T-helper 2 cell treated with Interferon-gamma antibody and Interleukin-4, amounts not matched to agents 100 ng/mL and 5 ng/mL, for 36 hours (primary cell): ENCODE results near the gene BNIP5. TPM values are rescaled to one million over a fixed set of nuclear protein-coding genes. Genes with fewer than 3 reads are reported as not detected.

Experiments
- intact Hi-C: fragments of 100-400 bp; cut with micrococcal nuclease; formaldehyde crosslinking; loops from one replicate; pipeline ENCODE4 v1.15.1; 2023
- total RNA-seq: library from RNA; stranded (reverse); gene quantifications from 2 replicates; pipeline ENCODE4 v1.2.3, GENCODE V29; 2022

Gene BNIP5
- total RNA-seq: not detected in 2 replicates

- intact Hi-C loops: no loop called here
These were observed at the start of gene BNIP5 for GRCh38 chr6:36336779-36337241. TSS of gene BNIP5 (minus strand) at chr6:36336888. CDS start at chr6:36330690, 6,198 bp downstream.

- intact Hi-C loops: no loop called here
These were observed 47.4 kb upstream of the BNIP5 start for GRCh38 chr6:36384095-36384494.

- intact Hi-C loops: no loop called here
These were observed 46.9 kb upstream of the BNIP5 start for GRCh38 chr6:36383606-36384005.

GRCh38 chr6:36382976-36383375 is 46.3 kb upstream of the BNIP5 start:
- intact Hi-C loops: no loop called here

- intact Hi-C loops: no loop called here
These were observed 45.1 kb upstream of the BNIP5 start for GRCh38 chr6:36381502-36382389.

GRCh38 chr6:36380166-36380565 is 43.5 kb upstream of the BNIP5 start:
- intact Hi-C loops: no loop called here

GRCh38 chr6:36378936-36379335 is 42.2 kb upstream of the BNIP5 start:
- intact Hi-C loops: no loop called here

- intact Hi-C loops: no loop called here
These were observed 41.7 kb upstream of the BNIP5 start for GRCh38 chr6:36378243-36378920.

GRCh38 chr6:36377594-36377993 is 40.9 kb upstream of the BNIP5 start:
- intact Hi-C loops: no loop called here

- intact Hi-C loops: no loop called here
These were observed 40.1 kb upstream of the BNIP5 start for GRCh38 chr6:36376742-36377141.

GRCh38 chr6:36376183-36376582 is 39.5 kb upstream of the BNIP5 start:
- intact Hi-C loops: no loop called here

- intact Hi-C loops: no loop called here
These were observed 39.0 kb upstream of the BNIP5 start for GRCh38 chr6:36375644-36376155.

- intact Hi-C loops: no loop called here
These were observed 38.3 kb upstream of the BNIP5 start for GRCh38 chr6:36374972-36375371.

- intact Hi-C loops: no loop called here
These were observed 37.5 kb upstream of the BNIP5 start for GRCh38 chr6:36374194-36374593.

GRCh38 chr6:36373368-36374019 is 36.8 kb upstream of the BNIP5 start:
- intact Hi-C loops: no loop called here

- intact Hi-C loops: no loop called here
These were observed 35.4 kb upstream of the BNIP5 start for GRCh38 chr6:36372088-36372487.

- intact Hi-C loops: no loop called here
These were observed 34.5 kb upstream of the BNIP5 start for GRCh38 chr6:36371211-36371610.

- intact Hi-C loops: no loop called here
These were observed 34.0 kb upstream of the BNIP5 start for GRCh38 chr6:36370638-36371037.

GRCh38 chr6:36368921-36369865 is 32.5 kb upstream of the BNIP5 start:
- intact Hi-C loops: no loop called here

- intact Hi-C loops: no loop called here
These were observed 31.7 kb upstream of the BNIP5 start for GRCh38 chr6:36368421-36368820.

GRCh38 chr6:36367743-36368142 is 31.1 kb upstream of the BNIP5 start:
- intact Hi-C loops: no loop called here
